HG02588 (cell line): Measurements from ENCODE around the gene HSPB9.

Experiments
- ATAC-seq: cut with Tn5 transposase; IDR thresholded peaks from one replicate; pipeline ENCODE4 v1.9.1; 2021; ENCODE audit warnings: mild to moderate bottlenecking, moderate library complexity; ENCODE audit not compliant: unreplicated experiment

Gene HSPB9, protein sequence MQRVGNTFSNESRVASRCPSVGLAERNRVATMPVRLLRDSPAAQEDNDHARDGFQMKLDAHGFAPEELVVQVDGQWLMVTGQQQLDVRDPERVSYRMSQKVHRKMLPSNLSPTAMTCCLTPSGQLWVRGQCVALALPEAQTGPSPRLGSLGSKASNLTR

DNA sequence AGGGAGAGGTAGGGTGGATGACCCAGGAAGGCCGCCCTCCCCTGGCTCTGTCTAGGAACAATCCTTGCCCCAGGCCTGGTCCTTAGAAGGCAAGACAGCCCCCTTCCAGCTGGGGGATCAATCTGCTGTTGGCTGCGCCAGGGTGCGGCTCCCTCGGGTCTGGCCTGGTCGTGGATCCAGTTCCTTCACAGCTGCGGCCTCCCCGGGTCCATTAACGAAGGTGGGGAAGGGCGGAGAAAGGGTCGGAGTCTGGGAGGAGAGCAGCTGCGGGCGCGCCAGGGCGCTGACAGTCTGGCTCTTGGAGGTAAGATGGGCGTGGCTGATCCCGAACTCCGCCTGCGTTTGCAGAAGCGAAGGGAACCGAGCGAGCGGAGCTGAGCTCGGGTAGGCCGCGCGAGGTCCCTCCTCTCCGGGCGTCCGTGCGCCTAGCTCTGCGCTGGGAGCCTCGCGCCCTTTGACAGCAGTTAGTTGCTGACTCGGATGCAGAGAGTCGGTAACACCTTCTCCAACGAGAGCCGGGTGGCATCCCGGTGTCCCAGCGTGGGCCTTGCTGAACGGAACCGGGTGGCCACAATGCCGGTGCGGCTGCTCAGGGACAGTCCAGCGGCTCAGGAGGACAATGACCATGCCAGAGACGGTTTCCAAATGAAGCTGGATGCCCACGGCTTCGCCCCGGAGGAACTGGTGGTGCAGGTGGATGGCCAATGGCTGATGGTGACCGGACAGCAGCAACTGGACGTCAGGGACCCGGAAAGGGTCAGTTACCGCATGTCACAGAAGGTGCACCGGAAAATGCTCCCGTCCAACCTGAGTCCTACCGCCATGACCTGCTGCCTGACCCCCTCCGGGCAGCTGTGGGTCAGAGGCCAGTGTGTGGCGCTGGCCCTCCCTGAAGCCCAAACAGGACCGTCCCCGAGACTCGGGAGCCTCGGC lies at the start of gene HSPB9:
TSS of gene HSPB9 (plus strand) at position 434 of the 933 bp plus-strand sequence. CDS start at position 481, 47 bp downstream.
- ATAC-seq = no peak

DNA sequence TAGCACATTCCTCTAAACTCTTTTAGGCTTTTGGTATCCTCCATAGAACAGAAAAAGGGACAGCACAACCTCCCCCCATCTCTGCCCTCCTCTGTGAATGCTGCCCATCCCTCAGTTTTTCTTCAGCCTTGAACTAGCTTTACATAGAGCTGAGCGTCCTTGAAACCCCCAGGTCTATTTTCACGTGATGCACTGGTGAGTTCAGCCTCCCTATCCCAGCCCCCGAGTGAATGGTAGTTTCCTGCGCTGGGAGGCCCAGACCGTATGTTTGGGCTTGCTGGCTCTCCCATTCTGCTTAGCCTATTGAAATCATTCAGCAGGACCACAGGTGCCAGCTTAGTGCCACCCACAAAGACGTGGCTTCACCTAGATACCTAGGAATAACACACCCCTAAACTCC lies 46.8 kb upstream of the HSPB9 start:
- ATAC-seq = no peak

- ATAC-seq = no peak
These were observed 45.6 kb upstream of the HSPB9 start for GRCh38 chr17:42076797-42077559.

DNA sequence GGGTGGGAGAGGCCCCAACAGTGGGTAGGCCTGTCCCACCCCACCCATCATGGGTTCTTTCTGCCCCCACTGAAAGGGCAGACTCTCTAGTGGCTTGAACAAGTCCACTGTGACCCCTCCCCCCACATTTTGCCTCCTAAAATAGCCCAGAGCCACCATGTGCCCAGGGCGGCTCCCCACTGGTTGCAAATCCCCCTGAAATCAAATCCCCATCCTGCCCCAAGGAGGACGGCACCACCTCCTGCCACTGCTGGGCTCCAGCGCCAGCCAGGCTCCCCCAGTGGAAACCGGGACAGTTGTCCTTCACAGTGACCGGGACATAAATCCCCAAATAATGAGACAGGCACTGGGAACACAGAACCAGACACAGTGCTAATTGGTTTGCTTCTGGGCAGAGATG lies 44.8 kb upstream of the HSPB9 start:
- ATAC-seq = no peak

- ATAC-seq = no peak
These were observed 44.1 kb upstream of the HSPB9 start for GRCh38 chr17:42078396-42079043.

- ATAC-seq = no peak
These were observed 43.1 kb upstream of the HSPB9 start for GRCh38 chr17:42079541-42079940.

- no peak for ATAC-seq
These were observed 41.0 kb upstream of the HSPB9 start for GRCh38 chr17:42081516-42082129.

DNA sequence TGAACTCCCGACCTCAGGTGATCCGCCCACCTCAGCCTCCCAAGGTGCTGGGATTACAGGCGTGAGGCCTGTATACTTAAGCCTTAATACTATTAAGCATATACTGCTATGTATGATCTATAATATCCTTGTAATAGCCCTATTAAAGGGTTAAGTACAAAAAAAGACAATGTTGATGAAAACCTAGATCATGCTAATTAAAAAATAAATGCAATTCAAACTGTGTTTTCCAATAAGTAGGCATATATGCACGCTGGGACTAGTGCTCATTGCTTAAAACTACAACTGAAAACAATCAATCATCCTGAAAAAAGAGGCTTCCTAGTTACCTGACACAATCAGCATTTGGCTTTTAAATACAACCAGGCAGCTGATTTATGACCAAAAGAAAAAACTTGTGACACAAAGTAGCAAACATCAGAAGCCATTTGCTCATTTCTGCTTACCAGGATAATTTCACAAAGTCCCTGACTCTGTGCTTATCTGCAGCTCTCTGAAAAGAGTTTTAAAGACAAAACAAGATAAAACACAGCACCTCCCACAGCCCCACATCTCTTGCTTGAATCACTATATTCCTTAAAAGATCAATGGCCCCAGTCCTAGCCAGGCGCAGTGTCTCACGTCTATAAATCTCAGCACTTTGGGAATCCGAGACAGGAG lies 35.4 kb upstream of the HSPB9 start:
- no peak for ATAC-seq

DNA sequence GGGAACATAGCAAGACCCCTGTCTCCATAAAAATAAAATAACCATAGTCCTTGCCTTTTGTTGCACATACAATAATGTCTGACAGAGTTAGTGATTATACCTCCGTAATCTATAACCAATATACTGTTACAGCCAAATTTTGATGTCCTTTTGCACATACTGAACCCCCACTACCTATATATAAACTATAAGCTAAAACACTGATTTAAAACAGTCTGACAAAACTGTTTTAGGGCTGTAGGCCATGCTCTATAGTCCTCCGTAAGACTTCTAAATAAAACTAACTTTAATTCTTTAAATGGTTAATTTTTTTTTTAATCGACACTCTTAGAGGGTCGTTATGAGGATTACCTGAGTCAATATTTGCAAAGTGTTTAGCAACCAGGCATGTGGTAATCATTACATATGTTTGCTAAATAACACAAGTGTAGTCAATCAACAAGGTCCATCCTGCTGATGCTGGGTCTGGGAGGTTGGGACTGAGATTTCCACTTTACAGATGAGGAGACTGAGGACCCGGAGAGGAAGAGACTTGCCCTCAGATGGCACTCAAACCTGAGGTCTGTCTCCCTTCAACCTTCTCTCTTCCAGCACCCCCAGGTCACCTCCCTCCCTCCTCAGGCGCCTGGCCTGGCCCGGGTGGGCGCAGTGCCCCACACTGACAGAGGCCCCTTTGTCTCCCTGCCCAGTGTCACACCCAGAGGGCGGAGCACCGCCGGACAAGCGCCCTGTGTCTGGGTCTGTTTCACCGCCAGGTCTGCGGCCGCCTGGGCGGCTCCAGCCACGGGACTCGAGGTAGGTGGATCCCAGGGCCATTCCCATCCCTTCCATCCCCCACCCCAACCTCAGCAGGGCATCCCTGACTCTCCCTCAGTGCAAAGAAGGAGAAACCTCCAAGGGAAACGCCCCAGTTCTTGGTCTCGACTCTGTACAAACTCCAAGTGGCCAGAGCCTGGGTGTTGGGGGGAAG lies 34.6 kb upstream of the HSPB9 start:
- no peak for ATAC-seq

DNA sequence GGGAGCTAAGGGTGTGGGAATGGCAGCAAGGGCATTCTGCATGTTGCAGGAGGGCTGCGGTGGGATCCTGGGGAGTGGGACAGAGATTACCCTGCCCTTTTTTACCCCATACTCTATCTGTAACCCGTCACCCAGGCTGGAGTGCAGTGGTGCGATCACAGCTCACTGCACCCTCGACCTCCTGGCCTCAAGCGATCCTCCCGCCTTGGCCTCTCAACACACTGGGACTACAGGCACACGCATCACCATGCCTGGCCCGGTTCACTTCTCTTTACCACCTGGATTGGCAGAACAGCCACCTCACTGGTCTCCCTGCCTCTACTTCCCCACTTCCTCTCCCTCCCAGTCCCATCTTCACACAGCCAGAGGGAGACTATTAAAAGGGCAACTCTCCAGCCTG lies 33.9 kb upstream of the HSPB9 start:
- no peak for ATAC-seq

DNA sequence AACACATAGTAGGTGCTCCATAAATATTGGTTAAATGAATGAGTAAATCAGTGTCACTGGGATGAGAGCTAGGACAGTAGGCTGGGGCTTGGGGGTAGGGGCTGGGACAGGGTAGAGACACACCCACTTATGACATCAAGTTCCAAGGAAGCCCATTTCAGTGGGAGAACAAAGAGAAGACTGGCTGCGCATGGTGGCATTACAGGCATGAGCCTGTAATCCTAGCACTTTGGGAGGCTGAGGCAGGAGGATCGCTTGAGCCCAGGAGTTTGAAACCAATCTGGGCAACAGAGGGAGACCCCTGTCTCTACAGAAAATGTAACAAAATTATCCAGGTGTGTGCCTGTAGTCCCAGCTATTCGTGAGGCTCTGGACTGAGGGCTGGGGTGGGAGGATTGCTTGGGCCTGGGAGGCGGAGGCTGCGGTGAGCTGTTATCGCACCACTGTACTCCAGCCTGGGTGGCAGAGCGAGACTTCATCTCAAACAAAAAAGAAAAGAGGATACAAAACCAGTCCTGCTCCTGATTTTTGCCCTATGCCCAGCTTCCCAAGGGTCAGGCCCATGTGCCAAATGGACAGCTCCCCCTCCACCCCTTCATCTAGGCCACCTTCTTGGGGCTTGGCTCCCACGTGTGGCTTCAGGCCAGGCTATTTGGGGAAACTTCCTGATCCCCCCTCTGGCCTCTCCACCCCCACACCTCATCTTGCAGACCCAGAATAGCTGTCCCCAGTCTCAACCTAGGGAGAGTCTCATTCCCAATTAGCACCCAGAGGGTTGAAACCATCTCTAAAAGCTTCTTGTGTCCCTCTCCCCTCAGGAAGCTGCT lies 31.4 kb upstream of the HSPB9 start:
- no peak for ATAC-seq

DNA sequence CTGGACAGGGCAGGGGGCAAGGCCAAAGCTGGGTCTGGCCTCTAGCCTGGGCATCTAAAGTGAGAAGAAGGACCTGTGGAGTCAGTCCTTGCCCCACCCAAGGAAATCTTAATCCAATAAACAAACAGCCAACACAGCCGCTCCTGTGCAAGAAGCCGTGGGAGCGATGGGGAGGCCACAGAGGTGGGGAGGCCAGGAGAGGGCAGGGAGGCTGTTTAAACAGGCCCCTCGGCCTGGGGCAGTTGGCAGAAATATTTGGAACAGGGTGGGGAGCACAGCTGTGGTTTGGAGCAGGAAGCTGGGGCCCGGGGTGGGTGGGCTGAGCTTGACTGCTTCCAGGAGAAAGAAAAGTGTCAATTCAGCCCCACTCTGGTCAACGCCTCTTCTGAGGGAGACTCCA lies 29.7 kb upstream of the HSPB9 start:
- no peak for ATAC-seq

DNA sequence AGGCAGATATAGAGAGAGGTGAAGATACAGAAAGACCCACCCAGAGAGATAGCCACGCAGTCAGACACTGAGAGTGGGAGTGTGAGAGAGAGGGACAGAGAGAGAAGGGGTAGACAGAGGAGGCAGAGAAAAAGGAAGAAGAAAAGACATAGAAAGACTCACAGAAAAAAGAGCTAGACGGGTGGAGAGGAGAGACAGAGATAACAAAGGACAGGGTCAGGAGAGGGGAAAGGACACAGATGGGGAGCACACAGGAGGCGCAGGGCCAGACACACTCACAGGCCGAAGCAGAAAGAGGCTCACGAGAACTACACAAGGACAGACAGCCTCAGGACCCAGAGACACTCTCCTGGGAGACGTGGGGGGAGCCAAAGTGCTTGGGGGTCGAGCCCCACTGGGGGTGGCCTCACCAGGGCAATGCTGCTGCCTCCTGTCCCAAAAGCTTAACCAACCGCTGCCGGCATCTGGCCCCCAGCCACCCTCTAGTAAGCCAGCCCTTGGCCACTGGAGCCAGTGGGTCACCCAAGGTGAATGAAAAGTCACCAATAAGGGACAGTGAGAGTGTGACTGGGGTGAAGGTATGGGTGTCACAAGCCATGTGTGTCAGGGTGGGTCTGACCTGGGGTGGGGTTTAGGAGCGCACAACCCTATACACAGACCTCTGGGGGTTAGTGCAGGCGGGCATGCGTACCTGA lies 28.1 kb upstream of the HSPB9 start:
- no peak for ATAC-seq

DNA sequence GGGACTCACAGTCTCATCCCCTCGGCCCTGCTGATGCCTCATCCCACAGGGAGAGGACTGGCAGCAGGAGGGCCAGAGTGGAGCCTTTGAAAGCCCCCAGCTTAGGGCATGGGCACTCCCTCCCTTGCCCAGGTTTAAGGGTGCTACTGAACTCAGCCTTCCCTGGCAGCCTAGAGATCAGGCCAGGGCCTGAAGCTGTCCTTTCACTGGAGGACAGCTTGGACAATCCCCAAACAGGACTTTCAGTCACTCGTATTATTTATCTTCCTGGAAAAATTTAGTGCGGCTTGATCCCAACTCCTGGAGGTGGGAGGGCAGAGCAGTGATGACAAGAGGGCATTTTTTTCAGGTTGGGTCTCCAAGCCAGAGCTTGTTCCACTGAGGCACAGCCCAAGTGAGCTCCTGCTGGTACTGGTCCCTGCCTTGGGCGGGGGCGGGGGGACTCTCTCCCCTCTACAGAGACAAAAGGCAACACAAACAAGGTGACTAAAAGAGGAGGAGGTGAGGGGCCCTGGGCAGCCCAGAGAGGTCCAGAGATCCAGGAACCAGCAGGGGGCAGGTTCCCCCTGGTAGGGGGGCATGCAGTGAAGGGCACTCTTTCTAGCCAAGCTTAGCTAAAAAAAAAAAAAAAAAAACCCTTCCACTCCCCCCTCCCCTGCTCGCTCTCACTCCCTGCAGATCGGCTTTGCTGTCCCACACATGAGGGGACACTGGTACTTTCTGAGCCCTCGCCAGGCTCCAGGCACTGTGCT lies 26.1 kb upstream of the HSPB9 start:
- ATAC-seq = no peak

- no peak for ATAC-seq
These were observed 24.6 kb upstream of the HSPB9 start, which contains the start of gene ZNF385C for GRCh38 chr17:42097691-42098631. Gene ZNF385C (minus strand): TSS chr17:42098473. CDS start chr17:42063056, 35,417 bp downstream.
